ENCODE data around the gene PRM1.

DNA sequence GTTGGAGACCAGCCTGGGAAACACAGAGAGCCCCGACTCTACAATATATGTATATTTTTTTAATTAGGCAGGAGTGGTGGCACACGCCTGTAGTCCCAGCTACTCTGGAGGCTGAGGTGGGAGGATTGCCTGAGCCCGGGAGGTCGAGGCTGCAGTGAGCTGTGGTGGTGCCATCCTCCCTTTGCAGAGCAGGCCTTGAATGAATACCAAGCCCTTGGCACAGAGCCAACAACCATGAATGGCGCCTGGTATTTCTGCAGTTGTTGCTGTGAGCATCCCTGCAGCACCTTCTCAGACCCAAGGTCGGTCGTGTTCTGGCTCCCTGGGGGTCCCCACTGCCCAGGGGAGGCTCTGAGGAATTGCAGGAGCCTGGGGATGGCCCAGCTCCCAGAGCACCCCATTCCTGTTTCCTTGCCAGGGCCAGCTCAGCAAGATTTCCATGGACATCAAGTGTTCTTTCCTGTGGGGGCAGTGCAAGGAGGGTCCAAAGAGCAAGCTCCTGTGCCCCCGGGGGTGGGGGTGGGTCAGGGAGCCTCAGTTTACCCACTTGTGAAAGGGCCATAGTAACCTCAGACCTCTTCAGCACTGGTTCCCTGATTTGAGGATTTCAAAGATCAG lies 38.5 kb upstream of the PRM1 start:
- TF ChIP-seq, protein P1, sequence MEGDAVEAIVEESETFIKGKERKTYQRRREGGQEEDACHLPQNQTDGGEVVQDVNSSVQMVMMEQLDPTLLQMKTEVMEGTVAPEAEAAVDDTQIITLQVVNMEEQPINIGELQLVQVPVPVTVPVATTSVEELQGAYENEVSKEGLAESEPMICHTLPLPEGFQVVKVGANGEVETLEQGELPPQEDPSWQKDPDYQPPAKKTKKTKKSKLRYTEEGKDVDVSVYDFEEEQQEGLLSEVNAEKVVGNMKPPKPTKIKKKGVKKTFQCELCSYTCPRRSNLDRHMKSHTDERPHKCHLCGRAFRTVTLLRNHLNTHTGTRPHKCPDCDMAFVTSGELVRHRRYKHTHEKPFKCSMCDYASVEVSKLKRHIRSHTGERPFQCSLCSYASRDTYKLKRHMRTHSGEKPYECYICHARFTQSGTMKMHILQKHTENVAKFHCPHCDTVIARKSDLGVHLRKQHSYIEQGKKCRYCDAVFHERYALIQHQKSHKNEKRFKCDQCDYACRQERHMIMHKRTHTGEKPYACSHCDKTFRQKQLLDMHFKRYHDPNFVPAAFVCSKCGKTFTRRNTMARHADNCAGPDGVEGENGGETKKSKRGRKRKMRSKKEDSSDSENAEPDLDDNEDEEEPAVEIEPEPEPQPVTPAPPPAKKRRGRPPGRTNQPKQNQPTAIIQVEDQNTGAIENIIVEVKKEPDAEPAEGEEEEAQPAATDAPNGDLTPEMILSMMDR (IDR thresholded peaks at IDR 0.05; ENCODE audit: low read depth, low read length, poor library complexity, severe bottlenecking), result no peak
- TF ChIP-seq EZH2phosphoT487 (IDR thresholded peaks at IDR 0.05; ENCODE audit: borderline replicate concordance, low read length), result no peak

All from DOHH2 (cell line).